ENCODE results near the gene BFSP1. TPM values are rescaled to one million over a fixed set of nuclear protein-coding genes. Genes with fewer than 3 reads are reported as not detected.

Gene BFSP1
- total RNA-seq, 1 experiment from 2014 or later = 9.4 TPM

DNA sequence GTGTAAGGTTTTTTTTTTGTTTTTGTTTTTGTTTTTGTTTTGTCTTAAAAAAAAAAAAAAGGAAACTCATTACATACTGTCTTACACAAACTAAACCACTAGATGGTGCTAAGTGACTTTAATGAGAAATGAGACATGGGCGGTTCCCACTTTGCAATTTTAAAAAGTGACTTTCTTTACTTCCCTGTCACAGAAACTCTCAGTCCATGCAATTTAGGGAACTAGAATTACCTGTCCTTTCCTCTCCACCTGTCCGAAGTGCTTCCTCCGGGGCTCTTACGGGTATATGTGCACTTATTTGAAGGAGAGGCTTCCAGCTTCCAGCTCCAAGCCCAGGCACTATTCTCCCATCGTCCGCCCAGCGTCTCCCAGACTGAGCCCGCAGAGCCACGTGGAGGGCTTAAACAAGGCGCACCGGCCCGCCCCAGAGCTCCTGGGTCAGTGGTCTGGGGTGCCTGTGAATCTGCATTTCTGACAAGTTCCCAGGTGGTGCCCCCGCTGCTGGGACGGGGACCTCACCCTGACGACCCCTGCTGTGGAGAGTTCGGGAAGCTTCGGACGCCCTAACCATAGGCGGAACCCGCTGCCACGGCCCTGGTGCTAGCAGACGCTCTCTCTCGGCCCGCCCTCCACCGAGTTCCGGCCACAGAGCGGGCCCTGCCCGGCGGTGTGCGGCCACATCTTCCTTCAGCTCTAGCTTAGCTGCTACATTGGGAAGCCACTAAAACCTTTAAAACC is 26.1 kb downstream of the BFSP1 start:
- DNase-seq (ENCODE audit: low read depth in 1 of 2, low spot score in 2 of 2) = peak; percentile 53 to 76
- no peaks in the 10 kb centered on the region for H3K27me3 ChIP-seq (replicated peaks)
- H3K9me3 ChIP-seq (replicated peaks) = no peaks in the 10 kb centered on the region
- H3K4me3 ChIP-seq = peak overlapping the region; percentile 36
- H3K27ac ChIP-seq = no peak overlapping the region
- peaks cover 12% of the 10 kb centered on the region for H3K4me1 ChIP-seq (replicated peaks)
- no peaks in the 10 kb centered on the region for H3K36me3 ChIP-seq

DNA sequence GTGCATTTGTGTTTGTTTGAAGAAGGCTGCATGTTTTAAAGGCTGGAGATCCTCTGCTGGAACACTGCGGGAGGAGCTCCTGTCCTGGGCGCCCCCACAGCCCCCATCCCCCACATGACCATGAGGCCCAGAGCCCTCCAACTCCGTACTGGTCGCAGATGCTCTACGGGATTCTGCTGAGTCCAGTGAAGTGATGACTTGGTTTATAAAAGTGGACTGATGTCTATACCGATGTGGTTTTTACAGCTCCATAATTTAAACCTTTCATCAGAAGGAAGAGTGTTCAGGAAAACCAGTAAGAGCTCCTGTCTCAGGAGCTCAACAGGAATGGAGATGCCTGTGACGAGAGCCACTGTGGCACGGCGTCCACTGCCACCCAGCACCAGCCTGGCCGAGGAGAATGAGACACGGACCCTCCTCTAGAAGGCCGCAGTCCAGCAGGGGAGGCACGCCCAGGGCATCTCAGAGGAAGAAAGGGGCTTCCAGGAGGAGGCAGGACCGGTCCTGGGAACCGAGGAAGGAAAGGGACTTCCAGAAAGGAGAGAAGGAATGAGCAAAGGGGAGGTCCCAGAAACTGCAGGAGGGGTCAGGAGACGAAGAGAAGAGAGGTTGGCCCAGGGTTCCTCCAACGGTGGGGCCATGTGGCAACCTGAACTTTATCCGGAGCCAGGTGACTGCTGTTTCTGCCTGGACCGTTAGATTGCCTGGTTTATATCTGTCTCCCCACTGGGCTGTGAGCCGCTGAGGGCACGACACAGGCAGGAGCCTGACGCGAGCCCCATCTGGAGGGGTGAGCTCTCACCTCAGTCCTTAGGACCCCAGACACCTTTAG is 26.9 kb downstream of the BFSP1 start:
- Histone ChIP-seq H3K4me1 (replicated peaks) (peaks cover 12% of the 10 kb centered on the region), H3K27me3 (replicated peaks) (no peaks in the 10 kb centered on the region), H3K36me3 (no peaks in the 10 kb centered on the region), H3K27ac (no peak overlapping the region), H3K9me3 (replicated peaks) (no peaks in the 10 kb centered on the region), H3K4me3 (no peak overlapping the region)
- no peak for DNase-seq (ENCODE audit: low read depth in 1 of 2, low spot score in 2 of 2)

DNA sequence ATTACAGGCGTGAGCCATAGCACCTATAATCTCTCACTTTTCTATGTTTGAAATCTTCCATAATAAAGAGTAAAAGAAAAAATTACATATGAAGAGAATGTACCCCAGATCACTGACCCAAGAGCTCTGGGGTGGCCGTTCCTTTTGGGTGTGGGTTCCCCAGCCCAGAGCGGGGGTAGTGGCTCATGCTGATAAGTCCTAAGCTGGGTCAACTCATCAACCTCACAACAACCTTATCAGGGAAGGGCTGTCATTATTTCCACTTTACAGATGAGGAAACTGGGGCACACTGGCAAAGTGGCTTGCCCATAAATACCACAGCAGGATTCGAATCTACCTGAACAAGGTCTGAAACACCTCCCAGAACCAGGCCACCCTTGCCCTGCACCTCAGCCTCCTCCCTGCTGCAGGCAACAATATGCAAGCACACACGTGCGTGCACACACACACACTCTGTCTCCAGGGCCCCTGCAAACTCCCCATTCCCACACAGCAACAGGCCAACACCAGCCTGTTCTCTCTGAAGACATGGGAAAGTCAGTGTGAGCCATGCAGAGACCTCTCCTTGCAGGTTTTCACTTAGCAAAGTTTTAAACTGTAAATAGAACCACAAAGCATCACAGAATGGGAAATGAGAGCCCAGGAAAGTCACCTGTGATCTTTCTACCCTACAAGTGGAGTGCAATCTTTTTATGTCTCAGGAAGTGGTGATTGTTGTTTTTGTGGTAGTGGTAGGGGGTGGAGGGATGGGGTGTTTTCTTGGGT is 27.7 kb downstream of the BFSP1 start:
- Histone ChIP-seq H3K27me3 (replicated peaks) (no peaks in the 10 kb centered on the region), H3K4me1 (replicated peaks) (peaks cover 12% of the 10 kb centered on the region), H3K27ac (no peak overlapping the region), H3K4me3 (no peak overlapping the region), H3K9me3 (replicated peaks) (no peaks in the 10 kb centered on the region), H3K36me3 (no peaks in the 10 kb centered on the region)
- DNase-seq (ENCODE audit: low read depth in 1 of 2, low spot score in 2 of 2) = no peak

DNA sequence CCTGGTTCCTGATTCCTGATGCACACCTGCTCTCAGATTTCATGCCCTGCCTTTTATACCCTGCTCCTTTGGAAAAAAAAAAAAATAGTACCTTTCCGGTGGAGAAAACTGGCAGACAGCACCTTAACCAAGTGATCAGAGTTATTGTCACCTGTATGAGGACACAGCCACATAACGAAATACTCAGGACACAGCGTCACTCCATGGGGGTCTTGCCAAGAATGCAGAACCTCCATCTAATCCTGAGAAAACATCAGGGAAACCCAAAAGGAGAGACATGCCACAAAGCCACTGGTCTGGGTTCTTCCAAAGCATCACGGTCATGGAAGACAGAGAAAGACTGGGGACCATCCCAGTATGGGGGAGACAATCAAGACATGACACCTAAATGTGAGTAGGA is 29.1 kb downstream of the BFSP1 start:
- Histone ChIP-seq H3K36me3 (no peaks in the 10 kb centered on the region), H3K4me1 (replicated peaks) (peaks cover 12% of the 10 kb centered on the region), H3K27ac (no peak overlapping the region), H3K4me3 (no peak overlapping the region), H3K9me3 (replicated peaks) (no peaks in the 10 kb centered on the region), H3K27me3 (replicated peaks) (no peaks in the 10 kb centered on the region)
- DNase-seq (ENCODE audit: low read depth in 1 of 2, low spot score in 2 of 2) = no peak

DNA sequence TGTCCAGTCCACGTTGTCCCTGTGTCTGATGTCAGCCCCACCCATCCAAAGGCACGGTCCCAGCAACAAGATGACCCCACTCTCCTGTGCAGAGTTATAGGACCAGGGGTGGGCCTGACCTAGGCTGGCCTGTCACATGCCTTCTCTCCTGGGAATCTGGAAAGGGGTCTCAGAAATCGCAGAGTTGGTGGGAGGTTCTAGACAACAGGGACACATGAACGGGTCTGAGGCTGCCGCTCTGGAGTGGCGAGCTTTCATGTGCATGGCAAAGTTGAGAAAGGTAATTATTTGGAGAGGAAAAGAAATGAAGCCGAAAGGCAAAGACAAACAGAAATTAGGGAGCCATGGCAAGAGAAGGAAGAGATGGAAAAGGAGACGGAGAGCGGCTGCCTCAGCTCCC is 29.5 kb downstream of the BFSP1 start:
- H3K4me1 ChIP-seq (replicated peaks) = peaks cover 12% of the 10 kb centered on the region
- DNase-seq (ENCODE audit: low read depth in 1 of 2, low spot score in 2 of 2) = no peak
- H3K27ac ChIP-seq = no peak overlapping the region
- H3K27me3 ChIP-seq (replicated peaks) = no peaks in the 10 kb centered on the region
- no peaks in the 10 kb centered on the region for H3K9me3 ChIP-seq (replicated peaks)
- no peaks in the 10 kb centered on the region for H3K36me3 ChIP-seq
- no peak overlapping the region for H3K4me3 ChIP-seq

DNA sequence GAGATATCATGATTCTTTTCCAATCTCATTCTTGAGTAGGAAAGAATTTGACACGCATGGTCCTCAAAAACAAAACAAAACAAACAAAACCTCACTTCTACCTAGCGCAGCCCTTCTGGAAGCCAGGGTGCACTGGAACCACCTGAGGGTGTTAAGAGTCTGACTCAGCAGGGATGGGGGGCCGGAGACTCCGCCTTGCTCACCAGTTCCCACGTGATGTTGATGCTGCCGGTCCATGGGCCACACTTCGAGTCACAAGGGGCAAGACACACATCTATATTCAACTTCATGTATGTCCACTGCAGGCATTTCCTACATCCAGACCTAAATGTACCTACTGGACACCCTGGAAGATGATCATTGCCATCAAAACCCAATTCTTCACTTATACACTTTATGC is 30.4 kb downstream of the BFSP1 start:
- Histone ChIP-seq H3K4me1 (replicated peaks) (peaks cover 12% of the 10 kb centered on the region), H3K27ac (no peak overlapping the region), H3K4me3 (no peak overlapping the region), H3K9me3 (replicated peaks) (no peaks in the 10 kb centered on the region), H3K36me3 (no peaks in the 10 kb centered on the region), H3K27me3 (replicated peaks) (no peaks in the 10 kb centered on the region)
- no peak for DNase-seq (ENCODE audit: low read depth in 1 of 2, low spot score in 2 of 2)

DNA sequence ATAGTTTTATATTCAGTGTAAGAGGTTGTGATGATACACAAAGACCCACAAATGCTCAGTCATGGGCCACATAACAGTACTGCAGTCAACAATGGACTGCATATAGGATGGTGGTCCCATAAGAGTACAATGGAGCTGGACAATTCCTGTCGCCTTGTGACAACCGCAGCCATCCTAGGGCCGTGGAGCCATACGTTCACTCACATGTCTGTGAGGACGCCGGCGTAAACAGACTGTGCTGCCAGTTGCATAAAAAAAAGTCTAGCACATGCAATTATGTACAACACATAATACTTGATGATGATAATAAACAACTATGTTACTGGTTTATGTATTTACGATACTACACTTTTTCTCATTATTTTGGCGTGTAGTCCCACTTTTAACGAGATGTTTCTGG is 30.9 kb downstream of the BFSP1 start:
- Histone ChIP-seq H3K27me3 (replicated peaks) (no peaks in the 10 kb centered on the region), H3K4me1 (replicated peaks) (peaks cover 8% of the 10 kb centered on the region), H3K4me3 (no peak overlapping the region), H3K9me3 (replicated peaks) (no peaks in the 10 kb centered on the region), H3K27ac (no peak overlapping the region), H3K36me3 (no peaks in the 10 kb centered on the region)
- DNase-seq (ENCODE audit: low read depth in 1 of 2, low spot score in 2 of 2) = no peak

DNA sequence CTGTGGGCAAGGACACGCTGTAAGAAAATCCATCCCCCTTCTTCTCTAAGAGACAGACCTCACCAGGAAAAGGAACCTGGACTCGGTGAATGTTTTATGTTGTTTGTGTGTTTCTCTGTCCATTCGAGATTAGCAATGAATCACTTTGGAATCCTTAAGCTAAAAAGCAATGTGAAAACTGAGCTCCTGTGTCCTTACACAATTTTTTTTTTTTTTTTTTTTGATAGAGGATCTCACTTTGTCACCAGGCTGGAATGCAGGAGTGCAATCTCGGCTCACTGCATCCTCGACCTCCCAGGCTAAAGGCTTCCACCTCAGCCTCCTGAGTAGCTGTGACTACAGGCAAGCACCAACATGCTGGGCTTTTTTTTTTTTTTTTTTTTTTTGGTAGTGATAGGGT is 32.1 kb downstream of the BFSP1 start:
- Histone ChIP-seq H3K4me3 (no peak overlapping the region), H3K9me3 (replicated peaks) (no peaks in the 10 kb centered on the region), H3K4me1 (replicated peaks) (no peaks in the 10 kb centered on the region), H3K27ac (no peak overlapping the region), H3K27me3 (replicated peaks) (no peaks in the 10 kb centered on the region), H3K36me3 (no peaks in the 10 kb centered on the region)
- DNase-seq (ENCODE audit: low read depth in 1 of 2, low spot score in 2 of 2) = peak in 1 of 2 experiments; percentile 18

DNA sequence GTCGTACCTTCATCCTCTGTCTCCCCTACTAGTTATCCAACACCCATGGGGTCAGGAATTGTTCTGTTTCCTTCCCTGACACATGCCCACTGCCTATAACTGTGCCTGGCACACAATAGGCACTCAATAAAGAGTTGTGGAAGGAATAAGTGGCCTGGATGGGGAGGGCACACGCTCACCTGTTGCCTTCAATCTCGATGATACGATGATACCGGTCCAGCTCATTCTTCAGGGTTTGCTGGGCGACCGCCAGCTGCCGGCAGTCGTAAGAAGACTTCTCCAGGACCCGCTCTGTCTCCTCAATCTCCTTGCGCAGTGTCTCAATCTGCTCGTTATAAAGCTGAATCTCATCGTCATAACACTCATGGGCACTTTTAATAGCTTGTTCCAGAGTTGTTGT is 32.5 kb downstream of the BFSP1 start:
- no peaks in the 10 kb centered on the region for H3K27me3 ChIP-seq (replicated peaks)
- no peak overlapping the region for H3K27ac ChIP-seq
- H3K9me3 ChIP-seq (replicated peaks) = no peaks in the 10 kb centered on the region
- no peaks in the 10 kb centered on the region for H3K4me1 ChIP-seq (replicated peaks)
- H3K4me3 ChIP-seq = no peak overlapping the region
- no peak for DNase-seq (ENCODE audit: low read depth in 1 of 2, low spot score in 2 of 2)
- no peaks in the 10 kb centered on the region for H3K36me3 ChIP-seq

DNA sequence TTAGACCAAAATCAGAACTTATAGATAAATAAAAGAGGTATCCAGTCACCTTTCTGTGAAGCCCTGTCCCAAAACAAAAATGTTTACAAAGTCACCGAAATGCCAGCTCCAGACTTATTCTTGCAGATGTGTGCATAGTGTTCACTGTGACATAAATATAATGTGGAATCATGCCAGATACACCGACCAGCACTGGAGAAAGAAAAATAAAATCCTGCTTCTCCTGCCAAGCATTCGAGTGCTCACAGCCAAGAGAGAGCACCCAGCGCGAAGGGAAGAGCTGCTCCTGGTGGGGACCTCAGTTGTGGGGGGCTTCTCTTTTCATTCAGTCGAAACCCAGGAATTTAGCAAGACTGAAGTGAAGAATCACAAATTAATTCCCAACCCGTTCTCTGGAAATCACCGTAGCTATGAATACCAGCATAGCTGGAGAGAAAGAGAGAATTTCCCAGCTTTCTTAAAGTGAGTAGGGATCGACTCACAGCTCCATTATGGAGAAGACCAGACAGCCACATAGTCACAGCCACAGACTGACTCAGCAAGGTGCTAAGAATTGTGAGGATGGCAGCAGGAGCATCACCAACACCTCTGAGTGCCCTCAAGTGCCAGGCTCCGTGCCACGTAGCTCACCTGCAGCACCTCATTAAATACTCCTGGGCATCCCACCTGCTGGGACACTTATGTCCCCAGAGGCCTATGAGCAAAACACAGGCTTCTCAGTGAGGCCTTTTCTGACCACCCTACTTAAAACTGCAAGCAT is 33.2 kb downstream of the BFSP1 start:
- H3K4me1 ChIP-seq (replicated peaks) = no peaks in the 10 kb centered on the region
- no peak overlapping the region for H3K27ac ChIP-seq
- H3K9me3 ChIP-seq (replicated peaks) = no peaks in the 10 kb centered on the region
- no peaks in the 10 kb centered on the region for H3K27me3 ChIP-seq (replicated peaks)
- H3K4me3 ChIP-seq = no peak overlapping the region
- peak in 1 of 2 experiments; percentile 3 for DNase-seq (ENCODE audit: low read depth in 1 of 2, low spot score in 2 of 2)
- H3K36me3 ChIP-seq = no peaks in the 10 kb centered on the region

DNA sequence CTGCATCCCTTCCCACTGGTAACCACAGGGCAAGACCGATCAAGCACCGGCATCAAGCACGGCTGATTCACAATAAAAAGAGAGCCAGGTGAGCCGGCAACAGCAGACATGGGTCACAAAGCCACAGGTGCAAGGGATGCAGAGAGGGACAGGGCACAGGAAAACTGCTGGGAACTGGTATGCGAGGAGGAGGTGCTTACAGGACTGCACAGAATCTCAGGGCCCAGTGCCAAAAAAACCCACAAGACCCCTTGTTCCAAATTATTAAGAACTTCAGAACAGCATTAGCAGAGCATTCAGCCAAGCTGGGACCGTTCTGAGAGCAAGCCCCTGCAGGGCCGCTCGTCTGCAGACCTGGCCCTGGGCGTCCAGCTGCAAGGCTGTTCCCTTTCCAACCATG is 35.4 kb downstream of the BFSP1 start:
- no peaks in the 10 kb centered on the region for H3K9me3 ChIP-seq (replicated peaks)
- H3K36me3 ChIP-seq = no peaks in the 10 kb centered on the region
- H3K27me3 ChIP-seq (replicated peaks) = no peaks in the 10 kb centered on the region
- peak in 1 of 2 experiments; percentile 16 for DNase-seq (ENCODE audit: low read depth in 1 of 2, low spot score in 2 of 2)
- no peak overlapping the region for H3K27ac ChIP-seq
- H3K4me1 ChIP-seq (replicated peaks) = no peaks in the 10 kb centered on the region
- H3K4me3 ChIP-seq = no peak overlapping the region

DNA sequence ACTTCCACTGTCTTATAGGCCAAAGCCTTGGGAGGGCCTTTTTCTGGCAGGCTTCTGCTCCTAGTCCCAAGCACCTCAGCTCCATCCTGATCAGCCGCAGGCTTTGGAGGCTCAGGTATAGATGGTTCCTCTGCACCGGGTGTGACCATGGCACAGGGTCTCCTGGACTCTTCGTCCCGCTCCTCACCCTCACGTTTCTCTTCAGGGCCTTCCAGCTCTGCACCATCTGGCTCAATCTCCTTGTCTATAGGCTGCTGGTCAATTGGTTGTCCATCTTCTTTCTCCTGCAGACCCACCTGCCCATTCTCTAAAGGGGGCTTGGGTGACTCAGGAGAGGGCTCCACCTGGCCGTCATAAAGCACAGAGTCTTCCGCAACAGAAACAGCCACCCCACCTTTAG is 37.0 kb downstream of the BFSP1 start:
- H3K27me3 ChIP-seq (replicated peaks) = no peaks in the 10 kb centered on the region
- H3K9me3 ChIP-seq (replicated peaks) = no peaks in the 10 kb centered on the region
- no peaks in the 10 kb centered on the region for H3K4me1 ChIP-seq (replicated peaks)
- H3K27ac ChIP-seq = no peak overlapping the region
- H3K4me3 ChIP-seq = no peak overlapping the region
- DNase-seq (ENCODE audit: low read depth in 1 of 2, low spot score in 2 of 2) = no peak
- H3K36me3 ChIP-seq = no peaks in the 10 kb centered on the region

DNA sequence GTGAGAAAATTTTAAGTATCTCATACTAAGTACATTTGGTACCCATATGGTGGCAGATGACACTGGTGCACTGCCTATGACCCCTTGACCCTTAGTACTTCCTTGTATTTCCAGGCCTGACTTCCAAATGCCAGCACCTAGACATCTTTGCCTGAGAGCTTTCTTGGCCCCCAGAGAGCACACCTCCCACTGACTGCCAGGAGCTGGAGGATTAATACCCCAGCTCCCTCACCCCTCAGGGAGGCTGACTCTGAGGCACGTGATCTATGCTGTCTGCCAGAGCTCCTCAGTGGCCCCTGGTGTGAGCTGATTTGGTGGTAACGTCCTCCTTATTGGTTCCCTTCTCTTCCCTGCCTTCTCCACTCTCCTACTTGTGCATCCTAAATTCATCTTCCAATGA is 38.0 kb downstream of the BFSP1 start:
- no peak for DNase-seq (ENCODE audit: low read depth in 1 of 2, low spot score in 2 of 2)
- Histone ChIP-seq H3K9me3 (replicated peaks) (no peaks in the 10 kb centered on the region), H3K4me3 (no peak overlapping the region), H3K4me1 (replicated peaks) (no peaks in the 10 kb centered on the region), H3K36me3 (no peaks in the 10 kb centered on the region), H3K27ac (no peak overlapping the region), H3K27me3 (replicated peaks) (no peaks in the 10 kb centered on the region)

Measured in SJSA1 (cell line).